HCT116 (cell line): Measurements from ENCODE around the gene TYRO3. TPM values are rescaled to one million over a fixed set of nuclear protein-coding genes. Genes with fewer than 3 reads are reported as not detected.

Experiments
- ATAC-seq: fragments of 200-7000 bp; cut with Tn5 transposase; 2 replicates; pipeline ENCODE4 v1.9.1; 2020; ENCODE audit warnings: mild to moderate bottlenecking, moderate library complexity
- BruUV-seq: library from RNA; stranded (reverse); fragments of 400-500 nt; replicated peaks from 2 replicates; lab custom pipeline; 2021; lab: Mats Ljungman, UMichigan
- CTCF ChIA-PET: fragments of 300-600 bp; sonication (Branson Sonifier 250); formaldehyde crosslinking; loops from one replicate; lab custom pipeline; 2021; ENCODE audit warnings: antibody characterized with exemption; lab: Charles Lee
- POLR2A ChIA-PET: fragments of 300-600, 350-600 bp; sonication (Branson Sonifier 250); formaldehyde crosslinking; loops from one replicate; lab custom pipeline; 2021; ENCODE audit warnings: antibody characterized with exemption; lab: Charles Lee
- RAD21 ChIA-PET, 2 experiments: fragments of 300-600 bp; sonication (Branson Sonifier 250); formaldehyde crosslinking; loops; one replicate each; lab custom pipeline; 2023; ENCODE audit warnings: low total read pairs in 2 of 2; ENCODE audit not compliant: uncharacterized antibody in 2 of 2, unreplicated experiment in 2 of 2, low non-redundant PET in 1 of 2; lab: Charles Lee
- DNase-seq: peaks from one replicate; pipeline ENCODE4 v3.0.0-alpha.2; 2010; ENCODE audit warnings: low read depth, low spot score
- H2AFZ ChIP-seq: fragments of 200-600 bp; shearing (Covaris generic), sonication (generic); 2 replicates; pipeline ENCODE4 v1.6.1; 2017; ENCODE audit warnings: low read depth, mixed run types, mixed read lengths, antibody characterized with exemption, low read length; ENCODE audit not compliant: poor library complexity, severe bottlenecking
- H3K27ac ChIP-seq: 2 replicates; pipeline ENCODE4 v1.5.1; 2012; ENCODE audit warnings: low read depth, low read length
- H3K27me3 ChIP-seq: fragments of 200-600 bp; sonication (generic); 2 replicates; pipeline ENCODE4 v1.6.1; 2016; ENCODE audit warnings: mixed run types, low read length, mixed read lengths; ENCODE audit not compliant: insufficient read depth
- H3K36me3 ChIP-seq, 2 experiments: fragments of 200-500 bp in 1 of 2; fragments of 200-600 bp in 1 of 2; sonication (Bioruptor generic) in 1 of 2; sonication (generic) in 1 of 2; 2 replicates each; pipeline versions ENCODE4 v1.5.1 to v1.6.1; 2014 to 2016; ENCODE audit warnings: low read length in 2 of 2, inconsistent platforms in 1 of 2, mixed read lengths in 1 of 2, mixed run types in 1 of 2; ENCODE audit not compliant: insufficient read depth in 2 of 2, control insufficient read depth in 1 of 2
- H3K4me1 ChIP-seq, 2 experiments: fragments of 200-600 bp in 1 of 2; sonication (generic) in 1 of 2; 2 replicates each; pipeline versions ENCODE4 v1.5.1 to v1.6.1; 2012 to 2017; ENCODE audit warnings: low read length in 2 of 2, inconsistent platforms in 1 of 2, mild to moderate bottlenecking in 1 of 2, mixed read lengths in 1 of 2, mixed run types in 1 of 2, moderate library complexity in 1 of 2; ENCODE audit not compliant: insufficient read depth in 2 of 2, control insufficient read depth in 1 of 2
- H3K4me2 ChIP-seq: fragments of 200-600 bp; sonication (generic); 2 replicates; pipeline ENCODE4 v1.6.1; 2017; ENCODE audit warnings: mixed run types, low read length, mixed read lengths
- H3K4me3 ChIP-seq, 2 experiments: fragments of 200-600 bp in 1 of 2; sonication (generic) in 1 of 2; replicated peaks in 1 of 2; 2 replicates each; pipeline ENCODE4 v1.5.1; 2011 to 2016; ENCODE audit warnings: low read length in 2 of 2, control low read depth in 1 of 2, low read depth in 1 of 2, mild to moderate bottlenecking in 1 of 2, mixed read lengths in 1 of 2, mixed run types in 1 of 2
- H3K79me2 ChIP-seq: fragments of 200-600 bp; sonication (generic); 2 replicates; pipeline ENCODE4 v1.6.1; 2017; ENCODE audit warnings: mild to moderate bottlenecking, mixed run types, low read length, moderate library complexity, mixed read lengths; ENCODE audit not compliant: insufficient read depth
- H3K9ac ChIP-seq: fragments of 200-600 bp; sonication (generic); 2 replicates; pipeline ENCODE4 v1.6.1; 2016; ENCODE audit warnings: low read length, mixed read lengths
- H3K9me2 ChIP-seq: fragments of 200-600 bp; sonication (generic), shearing (Covaris generic); 2 replicates; pipeline ENCODE4 v1.6.1; 2017; ENCODE audit warnings: mixed run types, mild to moderate bottlenecking, moderate library complexity; ENCODE audit not compliant: insufficient read depth
- H3K9me3 ChIP-seq, 2 experiments: fragments of 200-500 bp in 1 of 2; fragments of 200-600 bp in 1 of 2; sonication (Bioruptor generic) in 1 of 2; sonication (generic) in 1 of 2; 2 replicates each; pipeline ENCODE4 v1.6.1; 2014 to 2017; ENCODE audit warnings: low read length in 2 of 2, mixed read lengths in 2 of 2, inconsistent platforms in 1 of 2, low read depth in 1 of 2, mild to moderate bottlenecking in 1 of 2, mixed run types in 1 of 2, moderate library complexity in 1 of 2; ENCODE audit not compliant: control insufficient read depth in 1 of 2, insufficient read depth in 1 of 2
- H4K20me1 ChIP-seq: fragments of 200-600 bp; sonication (generic), shearing (Covaris generic); 2 replicates; pipeline ENCODE4 v1.6.1; 2017; ENCODE audit warnings: mixed run types, mild to moderate bottlenecking, moderate library complexity; ENCODE audit not compliant: insufficient read depth
- EGR1 ChIP-seq: IDR thresholded peaks from 2 replicates; pipeline ENCODE4 v1.6.1; 2012; ENCODE audit warnings: low read depth
- ELF1 ChIP-seq: IDR thresholded peaks from 2 replicates; pipeline ENCODE4 v1.6.1; 2012; ENCODE audit warnings: low read depth, borderline replicate concordance
- EZH2 ChIP-seq: fragments of 200-600 bp; sonication (generic); IDR thresholded peaks from 2 replicates; pipeline ENCODE4 v1.6.1; 2017; ENCODE audit warnings: antibody characterized with exemption, mixed run types
- EZH2phosphoT487 ChIP-seq: fragments of 200-600 bp; IDR thresholded peaks from 2 replicates; pipeline ENCODE4 v1.6.1; 2018; ENCODE audit warnings: antibody characterized with exemption, borderline replicate concordance
- JUND ChIP-seq: IDR thresholded peaks from 2 replicates; pipeline ENCODE4 v1.6.1; 2012
- POLR2AphosphoS5 ChIP-seq: IDR thresholded peaks from 2 replicates; pipeline ENCODE4 v1.6.1; 2011; ENCODE audit warnings: mild to moderate bottlenecking, low read depth, low read length, moderate library complexity
- SIN3A ChIP-seq: IDR thresholded peaks from 2 replicates; pipeline ENCODE4 v1.6.1; 2012; ENCODE audit warnings: low read depth
- SP1 ChIP-seq: IDR thresholded peaks from 2 replicates; pipeline ENCODE4 v1.6.1; 2012; ENCODE audit warnings: low read depth
- TCF7L2 ChIP-seq: IDR thresholded peaks from 2 replicates; pipeline ENCODE4 v1.7.0; 2011; ENCODE audit warnings: borderline replicate concordance, inconsistent platforms; ENCODE audit not compliant: insufficient read depth, insufficient read length; ENCODE audit errors: extremely low read depth
- YY1 ChIP-seq: IDR thresholded peaks from 2 replicates; pipeline ENCODE4 v1.6.1; 2011; ENCODE audit warnings: low read length, low read depth, moderate library complexity, mild to moderate bottlenecking; ENCODE audit not compliant: insufficient replicate concordance; ENCODE audit errors: extremely low read depth
- ZNF274 ChIP-seq: fragments of 200-500 bp; sonication (Bioruptor generic); IDR thresholded peaks from 2 replicates; pipeline ENCODE4 v1.6.1; 2014; ENCODE audit warnings: mild to moderate bottlenecking, low read depth, low read length, inconsistent platforms
- intact Hi-C: fragments of 100-400 bp; cut with micrococcal nuclease; formaldehyde crosslinking; loops from 2 replicates; pipeline ENCODE4 v1.10.0; 2022
- total RNA-seq: library from RNA; stranded (reverse); gene quantifications from one replicate; pipeline ENCODE4 v1.2.1, GENCODE V29; 2021; ENCODE audit not compliant: unreplicated experiment
- TF ChIP-seq, protein P1 (sequence below): IDR thresholded peaks from 2 replicates; pipeline ENCODE4 v1.6.1; 2012
- TF ChIP-seq, protein P2 (sequence below): IDR thresholded peaks from 2 replicates; pipeline ENCODE4 v1.6.1; 2011; ENCODE audit warnings: mild to moderate bottlenecking, low read length, moderate library complexity; ENCODE audit not compliant: insufficient replicate concordance; ENCODE audit errors: extremely low read depth
- TF ChIP-seq, protein P3 (sequence below): IDR thresholded peaks from 2 replicates; pipeline ENCODE4 v1.6.1; 2012
- TF ChIP-seq, protein P4 (sequence below): IDR thresholded peaks from 2 replicates; pipeline ENCODE4 v1.6.1; 2012; ENCODE audit warnings: low read depth

Gene TYRO3
- total RNA-seq, 1 experiment from 2014 or later, result 34.6 TPM

DNA sequence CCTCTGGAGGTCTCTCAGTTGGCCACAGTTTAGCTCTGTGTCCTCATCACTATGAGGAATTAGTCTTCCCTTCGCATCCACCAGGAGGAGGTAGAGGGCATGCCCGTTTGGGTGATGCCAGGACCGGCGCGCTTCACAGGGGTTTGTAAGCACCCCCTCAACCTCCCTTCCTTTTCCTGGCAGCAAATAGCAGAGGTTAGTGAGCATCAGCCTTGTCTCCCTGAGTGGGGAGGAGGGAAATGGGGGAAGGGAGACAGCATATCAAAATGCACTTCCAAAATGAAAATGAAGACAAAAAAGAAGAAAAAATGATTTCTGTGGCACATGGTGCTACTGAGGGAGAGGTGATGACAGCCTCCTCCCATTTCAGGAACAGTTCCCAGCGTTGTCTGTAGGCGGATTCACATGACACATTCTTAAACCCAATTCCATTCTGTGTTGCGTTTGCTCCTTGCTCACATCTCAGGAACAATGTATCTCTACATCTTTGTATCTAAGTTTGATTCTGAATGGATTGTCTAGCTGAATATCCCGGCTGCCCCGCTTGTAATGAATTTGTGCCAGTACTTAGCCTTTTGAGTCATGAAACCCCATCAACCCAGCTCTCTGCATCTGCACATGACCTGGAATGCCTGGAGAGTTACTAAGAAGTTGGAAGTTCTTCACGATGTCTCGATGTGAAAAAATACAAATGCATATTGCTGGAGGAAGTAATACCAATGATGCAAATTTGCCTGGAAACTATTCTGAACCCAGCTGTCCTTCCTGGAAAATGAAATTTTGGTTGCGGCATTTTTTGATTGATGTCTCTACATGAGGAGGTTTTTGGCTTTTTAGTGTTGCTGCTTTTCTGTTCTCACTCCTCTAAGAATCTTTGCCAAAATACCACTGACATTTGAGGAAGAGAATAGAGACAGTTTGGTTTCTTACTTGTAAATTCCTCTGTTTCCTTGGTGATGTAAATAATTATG lies 45.2 kb downstream of the TYRO3 start (continued):
- TF ChIP-seq EZH2, result no peak
- no peak for TF ChIP-seq TCF7L2
- TF ChIP-seq EZH2phosphoT487, result no peak
- TF ChIP-seq, protein P1, sequence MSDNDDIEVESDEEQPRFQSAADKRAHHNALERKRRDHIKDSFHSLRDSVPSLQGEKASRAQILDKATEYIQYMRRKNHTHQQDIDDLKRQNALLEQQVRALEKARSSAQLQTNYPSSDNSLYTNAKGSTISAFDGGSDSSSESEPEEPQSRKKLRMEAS, result peak; percentile 74
- TF ChIP-seq POLR2AphosphoS5, result peak; percentile 53

DNA sequence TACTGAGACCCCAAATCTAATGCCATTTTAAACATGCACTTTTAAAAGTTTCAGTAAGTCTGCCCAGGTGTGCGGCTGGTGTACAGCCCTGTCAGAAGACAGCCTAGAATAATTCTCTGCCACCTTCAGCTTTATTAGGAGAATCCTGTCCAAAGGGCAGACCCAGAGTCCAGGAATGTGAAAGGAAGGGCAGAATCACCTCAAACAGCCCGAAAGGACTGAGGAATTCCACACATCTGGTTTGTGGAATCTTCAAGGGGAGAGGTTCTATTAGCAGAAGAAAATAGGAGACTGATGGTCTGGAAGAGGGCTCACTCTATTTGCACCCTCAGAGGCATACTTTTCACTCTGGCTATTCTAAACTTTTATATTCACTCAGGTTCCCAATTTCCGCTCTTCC lies 46.6 kb downstream of the TYRO3 start:
- ChIA-PET CTCF (interaction anchor here (2.7 kb wide), 1 partner anchor 13 kb away, joined by 28 read pairs; no protein-coding TSS in a partner anchor), RAD21 (no interaction called here), POLR2A (no interaction called here)
- no TSS peak for BruUV-seq
- Histone ChIP-seq H3K27me3 (no peaks in the 10 kb centered on the region), H3K79me2 (no peaks in the 10 kb centered on the region), H3K9me2 (no peaks in the 10 kb centered on the region), H3K9me3 (no peaks in the 10 kb centered on the region), H3K4me2 (no peak overlapping the region), H4K20me1 (no peaks in the 10 kb centered on the region), H3K27ac (no peak overlapping the region), H3K36me3 (no peaks in the 10 kb centered on the region), H3K9ac (no peak overlapping the region), H3K4me1 (peaks cover 4 to 32% of the 10 kb centered on the region in 2 experiments; a peak in 3 of 4 replicates), H3K4me3 (no peak overlapping the region), H2AFZ (no peak overlapping the region)
- intact Hi-C loops, result loop anchor here (10.0 kb wide), 1 partner anchor 299 kb away; no protein-coding TSS in a partner anchor
- ATAC-seq (no peak), DNase-seq (no peak)
- TF ChIP-seq, protein P2, sequence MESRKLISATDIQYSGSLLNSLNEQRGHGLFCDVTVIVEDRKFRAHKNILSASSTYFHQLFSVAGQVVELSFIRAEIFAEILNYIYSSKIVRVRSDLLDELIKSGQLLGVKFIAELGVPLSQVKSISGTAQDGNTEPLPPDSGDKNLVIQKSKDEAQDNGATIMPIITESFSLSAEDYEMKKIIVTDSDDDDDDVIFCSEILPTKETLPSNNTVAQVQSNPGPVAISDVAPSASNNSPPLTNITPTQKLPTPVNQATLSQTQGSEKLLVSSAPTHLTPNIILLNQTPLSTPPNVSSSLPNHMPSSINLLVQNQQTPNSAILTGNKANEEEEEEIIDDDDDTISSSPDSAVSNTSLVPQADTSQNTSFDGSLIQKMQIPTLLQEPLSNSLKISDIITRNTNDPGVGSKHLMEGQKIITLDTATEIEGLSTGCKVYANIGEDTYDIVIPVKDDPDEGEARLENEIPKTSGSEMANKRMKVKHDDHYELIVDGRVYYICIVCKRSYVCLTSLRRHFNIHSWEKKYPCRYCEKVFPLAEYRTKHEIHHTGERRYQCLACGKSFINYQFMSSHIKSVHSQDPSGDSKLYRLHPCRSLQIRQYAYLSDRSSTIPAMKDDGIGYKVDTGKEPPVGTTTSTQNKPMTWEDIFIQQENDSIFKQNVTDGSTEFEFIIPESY, result no peak
- no peak for TF ChIP-seq POLR2AphosphoS5
- no peak for TF ChIP-seq ELF1
- TF ChIP-seq, protein P3, sequence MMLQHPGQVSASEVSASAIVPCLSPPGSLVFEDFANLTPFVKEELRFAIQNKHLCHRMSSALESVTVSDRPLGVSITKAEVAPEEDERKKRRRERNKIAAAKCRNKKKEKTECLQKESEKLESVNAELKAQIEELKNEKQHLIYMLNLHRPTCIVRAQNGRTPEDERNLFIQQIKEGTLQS, result no peak
- no peak for TF ChIP-seq YY1
- TF ChIP-seq, protein P4, sequence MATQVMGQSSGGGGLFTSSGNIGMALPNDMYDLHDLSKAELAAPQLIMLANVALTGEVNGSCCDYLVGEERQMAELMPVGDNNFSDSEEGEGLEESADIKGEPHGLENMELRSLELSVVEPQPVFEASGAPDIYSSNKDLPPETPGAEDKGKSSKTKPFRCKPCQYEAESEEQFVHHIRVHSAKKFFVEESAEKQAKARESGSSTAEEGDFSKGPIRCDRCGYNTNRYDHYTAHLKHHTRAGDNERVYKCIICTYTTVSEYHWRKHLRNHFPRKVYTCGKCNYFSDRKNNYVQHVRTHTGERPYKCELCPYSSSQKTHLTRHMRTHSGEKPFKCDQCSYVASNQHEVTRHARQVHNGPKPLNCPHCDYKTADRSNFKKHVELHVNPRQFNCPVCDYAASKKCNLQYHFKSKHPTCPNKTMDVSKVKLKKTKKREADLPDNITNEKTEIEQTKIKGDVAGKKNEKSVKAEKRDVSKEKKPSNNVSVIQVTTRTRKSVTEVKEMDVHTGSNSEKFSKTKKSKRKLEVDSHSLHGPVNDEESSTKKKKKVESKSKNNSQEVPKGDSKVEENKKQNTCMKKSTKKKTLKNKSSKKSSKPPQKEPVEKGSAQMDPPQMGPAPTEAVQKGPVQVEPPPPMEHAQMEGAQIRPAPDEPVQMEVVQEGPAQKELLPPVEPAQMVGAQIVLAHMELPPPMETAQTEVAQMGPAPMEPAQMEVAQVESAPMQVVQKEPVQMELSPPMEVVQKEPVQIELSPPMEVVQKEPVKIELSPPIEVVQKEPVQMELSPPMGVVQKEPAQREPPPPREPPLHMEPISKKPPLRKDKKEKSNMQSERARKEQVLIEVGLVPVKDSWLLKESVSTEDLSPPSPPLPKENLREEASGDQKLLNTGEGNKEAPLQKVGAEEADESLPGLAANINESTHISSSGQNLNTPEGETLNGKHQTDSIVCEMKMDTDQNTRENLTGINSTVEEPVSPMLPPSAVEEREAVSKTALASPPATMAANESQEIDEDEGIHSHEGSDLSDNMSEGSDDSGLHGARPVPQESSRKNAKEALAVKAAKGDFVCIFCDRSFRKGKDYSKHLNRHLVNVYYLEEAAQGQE, result no peak
- no peak for TF ChIP-seq SP1
- TF ChIP-seq EZH2, result no peak
- TF ChIP-seq SIN3A, result no peak
- no peak for TF ChIP-seq JUND
- TF ChIP-seq ZNF274, result no peak
- no peak for TF ChIP-seq EGR1
